Testis (tissue), 3 donors: ENCODE measurements around the gene NDRG2. TPM values are rescaled to one million over a fixed set of nuclear protein-coding genes. Genes with fewer than 3 reads are reported as not detected.
"Not testable (repeated sequence)": the region's sequence is repeated elsewhere in the genome, so short reads cannot be mapped to it uniquely, and the experiment has no call there.

Source experiments
- DNase-seq: peaks from one replicate; pipeline ENCODE4 v3.0.0-alpha.2; 2019
- H3K27ac ChIP-seq, 2 donors: fragments of 200-600 bp; sonication (generic); one replicate each; pipeline ENCODE4 v1.5.1; 2019
- H3K27me3 ChIP-seq: fragments of 200-600 bp; sonication (generic); one replicate; pipeline ENCODE4 v1.5.1; 2019
- H3K36me3 ChIP-seq: fragments of 200-600 bp; sonication (generic); one replicate; pipeline ENCODE4 v1.5.1; 2017; ENCODE audit warnings: low read depth; ENCODE audit errors: missing control alignments
- H3K4me1 ChIP-seq: fragments of 200-600 bp; sonication (generic); one replicate; pipeline ENCODE4 v1.5.1; 2019
- H3K4me3 ChIP-seq, 2 donors: fragments of 200-600 bp; sonication (generic); one replicate each; pipeline ENCODE4 v1.5.1; 2017 to 2019
- H3K9me3 ChIP-seq: fragments of 200-600 bp; sonication (generic); one replicate; pipeline ENCODE4 v1.5.1; 2017
- POLR2A ChIP-seq: fragments of 450-650 bp; IDR thresholded peaks from one replicate; pipeline ENCODE4 v1.6.1; 2017; ENCODE audit warnings: antibody characterized with exemption, mild to moderate bottlenecking, moderate library complexity
- WGBS, 2 donors: methylation state at CpG; one replicate each; pipeline ENCODE4 v1.1.5; 2018; 5-methylcytosine and 5-hydroxymethylcytosine counted together
- intact Hi-C: fragments of 100-400 bp; cut with DNase I; formaldehyde crosslinking; loops from one replicate; pipeline ENCODE4 v1.15.1; 2023; ENCODE audit warnings: low total_unique reads
- polyA plus RNA-seq: library from polyadenylated mRNA; stranded (reverse); fragments of 350-450 nt; fragmentation: Illumina TruSeq; extraction: RNeasy Lipid Tissue Mini Kit (QIAGEN cat#74804); gene quantifications from one replicate; pipeline ENCODE4 v1.2.3, GENCODE V29; 2014; ENCODE audit warnings: low read depth, low replicate concordance; ENCODE audit not compliant: insufficient read depth
- total RNA-seq, 2 donors: library from RNA; depleted of rRNA; stranded (reverse); fragments of >200 nt; gene quantifications; one replicate each; pipeline ENCODE4 v1.2.3, GENCODE V29; 2016
- TF ChIP-seq, protein P1 (sequence below), 3 experiments: fragments of 450-650 bp in 2 of 3; fragments of 200-600 bp in 1 of 3; sonication (generic) in 1 of 3; IDR thresholded peaks; one replicate each; pipeline ENCODE4 v1.5.1; 2016 to 2019; ENCODE audit warnings: antibody characterized with exemption in 3 of 3, mild to moderate bottlenecking in 2 of 3, moderate library complexity in 1 of 3

The NDRG2 gene
- total and polyA plus RNA-seq, 3 donors from 2014 or later, result 85.6 to 106 (median 98.4) TPM

GRCh38 chr14:21011136-21011535, 13.7 kb downstream of the NDRG2 start:
- intact Hi-C loops, result loop anchor here (10.0 kb wide), 1 partner anchor 84 kb away; the partner anchor contains the start of gene ZNF219
- H3K36me3 ChIP-seq, result no peaks in the 10 kb centered on the region
- H3K4me3 ChIP-seq, result no peak overlapping the region
- no peak overlapping the region for H3K27ac ChIP-seq
- H3K4me1 ChIP-seq, result peaks cover 3% of the 10 kb centered on the region
- no peak for TF ChIP-seq POLR2A
- TF ChIP-seq, protein P1, sequence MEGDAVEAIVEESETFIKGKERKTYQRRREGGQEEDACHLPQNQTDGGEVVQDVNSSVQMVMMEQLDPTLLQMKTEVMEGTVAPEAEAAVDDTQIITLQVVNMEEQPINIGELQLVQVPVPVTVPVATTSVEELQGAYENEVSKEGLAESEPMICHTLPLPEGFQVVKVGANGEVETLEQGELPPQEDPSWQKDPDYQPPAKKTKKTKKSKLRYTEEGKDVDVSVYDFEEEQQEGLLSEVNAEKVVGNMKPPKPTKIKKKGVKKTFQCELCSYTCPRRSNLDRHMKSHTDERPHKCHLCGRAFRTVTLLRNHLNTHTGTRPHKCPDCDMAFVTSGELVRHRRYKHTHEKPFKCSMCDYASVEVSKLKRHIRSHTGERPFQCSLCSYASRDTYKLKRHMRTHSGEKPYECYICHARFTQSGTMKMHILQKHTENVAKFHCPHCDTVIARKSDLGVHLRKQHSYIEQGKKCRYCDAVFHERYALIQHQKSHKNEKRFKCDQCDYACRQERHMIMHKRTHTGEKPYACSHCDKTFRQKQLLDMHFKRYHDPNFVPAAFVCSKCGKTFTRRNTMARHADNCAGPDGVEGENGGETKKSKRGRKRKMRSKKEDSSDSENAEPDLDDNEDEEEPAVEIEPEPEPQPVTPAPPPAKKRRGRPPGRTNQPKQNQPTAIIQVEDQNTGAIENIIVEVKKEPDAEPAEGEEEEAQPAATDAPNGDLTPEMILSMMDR (IDR thresholded peaks at IDR 0.05), result no peak
- 73 to 81% methylated on average over 1 of the region's 1 CpG for WGBS, 2 donors
- no peak for DNase-seq
- no peaks in the 10 kb centered on the region for H3K27me3 ChIP-seq
- H3K9me3 ChIP-seq, result no peaks in the 10 kb centered on the region

- WGBS, 2 donors, result 82 to 85% methylated on average over 3 of the region's 3 CpGs
These were observed 15.1 kb downstream of the NDRG2 start for GRCh38 chr14:21009721-21010120.

GRCh38 chr14:21003788-21004346, 21.0 kb downstream of the NDRG2 start:
- H3K27me3 ChIP-seq, result no peaks in the 10 kb centered on the region
- H3K9me3 ChIP-seq, result no peaks in the 10 kb centered on the region
- TF ChIP-seq, protein P1 (IDR thresholded peaks at IDR 0.05), result no peak
- no peak for TF ChIP-seq POLR2A
- H3K36me3 ChIP-seq, result no peaks in the 10 kb centered on the region
- DNase-seq, result no peak
- peak overlapping the region in 1 of 2 donors; percentile 50 for H3K27ac ChIP-seq
- 64 to 69% methylated on average over 14 of the region's 14 CpGs for WGBS, 2 donors
- no peaks in the 10 kb centered on the region for H3K4me1 ChIP-seq
- intact Hi-C loops, result no loop called here
- no peak overlapping the region for H3K4me3 ChIP-seq

More at GRCh38 chr14:21009721-21010120, 15.1 kb downstream of the NDRG2 start:
- not testable (repeated sequence) for H3K4me1 ChIP-seq, H3K36me3 ChIP-seq, DNase-seq, H3K9me3 ChIP-seq, H3K27me3 ChIP-seq, H3K4me3 ChIP-seq, H3K27ac ChIP-seq
- intact Hi-C loops, result loop anchor here (10.0 kb wide), 1 partner anchor 85 kb away; the partner anchor contains the start of gene ZNF219

DNA sequence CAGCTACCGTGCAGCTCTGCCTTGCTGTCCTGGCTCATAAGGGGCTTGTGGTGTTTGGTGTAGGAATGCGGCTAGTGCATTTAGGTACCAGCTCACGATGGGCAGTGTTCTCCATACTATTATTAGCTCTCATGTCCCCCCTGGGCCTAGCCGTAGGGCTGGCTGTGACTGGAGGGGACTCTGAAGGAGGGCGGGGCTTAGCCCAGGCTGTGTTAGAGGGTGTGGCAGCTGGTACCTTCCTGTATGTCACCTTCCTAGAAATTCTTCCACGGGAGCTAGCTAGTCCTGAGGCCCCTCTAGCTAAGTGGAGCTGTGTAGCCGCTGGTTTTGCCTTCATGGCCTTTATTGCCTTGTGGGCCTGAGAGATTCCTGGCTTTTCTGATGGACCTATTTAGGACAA, 23.6 kb downstream of the NDRG2 start:
- Histone ChIP-seq H3K27ac (no peak overlapping the region), H3K4me3 (no peak overlapping the region), H3K36me3 (no peaks in the 10 kb centered on the region), H3K27me3 (no peaks in the 10 kb centered on the region), H3K4me1 (no peaks in the 10 kb centered on the region), H3K9me3 (no peaks in the 10 kb centered on the region)
- 80 to 82% methylated on average over 7 of the region's 7 CpGs for WGBS, 2 donors
- TF ChIP-seq POLR2A, result no peak
- TF ChIP-seq, protein P1 (IDR thresholded peaks at IDR 0.05), result no peak
- intact Hi-C loops, result no loop called here
- no peak for DNase-seq

GRCh38 chr14:20999591-20999990, 25.3 kb downstream of the NDRG2 start:
- Histone ChIP-seq H3K27ac (no peak overlapping the region), H3K27me3 (no peaks in the 10 kb centered on the region), H3K4me1 (no peaks in the 10 kb centered on the region), H3K36me3 (no peaks in the 10 kb centered on the region), H3K4me3 (no peak overlapping the region), H3K9me3 (no peaks in the 10 kb centered on the region)
- no peak for TF ChIP-seq POLR2A
- TF ChIP-seq, protein P1 (IDR thresholded peaks at IDR 0.05), result no peak
- intact Hi-C loops, result no loop called here
- DNase-seq, result no peak
- 73 to 85% methylated on average over 4 of the region's 4 CpGs for WGBS, 2 donors
